MM.1S (cell line): ENCODE data around the gene PHLDB3.
"Not testable (repeated sequence)": the region's sequence is repeated elsewhere in the genome, so short reads cannot be mapped to it uniquely, and the experiment has no call there.

Source experiments
- DNase-seq: peaks from one replicate; pipeline ENCODE4 v3.0.0-alpha.2; 2015
- H2AFZ ChIP-seq: fragments of 300-600 bp; sonication (generic); 2 replicates; pipeline ENCODE4 v1.6.0; 2016; ENCODE audit warnings: antibody characterized with exemption, low read length
- H3F3A ChIP-seq: fragments of 300-600 bp; sonication (generic); 2 replicates; pipeline ENCODE4 v1.6.1; 2016; ENCODE audit warnings: mild to moderate bottlenecking, antibody characterized with exemption, low read length, moderate library complexity, mixed read lengths; ENCODE audit not compliant: insufficient read depth
- H3K27ac ChIP-seq: fragments of 300-600 bp; sonication (generic); 2 replicates; pipeline ENCODE4 v1.5.1; 2016; ENCODE audit warnings: mild to moderate bottlenecking, low read length
- H3K27me3 ChIP-seq: fragments of 300-600 bp; sonication (generic); replicated peaks from 2 replicates; pipeline ENCODE4 v1.6.0; 2016; ENCODE audit warnings: low read length; ENCODE audit not compliant: insufficient read depth
- H3K36me3 ChIP-seq: fragments of 300-600 bp; sonication (generic); replicated peaks from 2 replicates; pipeline ENCODE4 v1.6.1; 2016; ENCODE audit warnings: mild to moderate bottlenecking, low read length, mixed read lengths; ENCODE audit not compliant: insufficient read depth
- H3K4me1 ChIP-seq: fragments of 300-600 bp; sonication (generic); 2 replicates; pipeline ENCODE4 v1.6.1; 2016; ENCODE audit warnings: low read length, mixed read lengths
- H3K4me2 ChIP-seq: fragments of 300-600 bp; sonication (generic); 2 replicates; pipeline ENCODE4 v1.6.0; 2016; ENCODE audit warnings: low read depth, low read length
- H3K4me3 ChIP-seq: fragments of 300-600 bp; sonication (generic); 2 replicates; pipeline ENCODE4 v1.5.1; 2016; ENCODE audit warnings: low read length, mixed read lengths
- H3K79me2 ChIP-seq: fragments of 300-600 bp; sonication (generic); 2 replicates; pipeline ENCODE4 v1.6.1; 2016; ENCODE audit warnings: mixed run types, low read length, mixed read lengths
- H3K9ac ChIP-seq: fragments of 300-600 bp; sonication (generic); 2 replicates; pipeline ENCODE4 v1.6.1; 2016; ENCODE audit warnings: low read length, mixed read lengths
- H3K9me2 ChIP-seq: fragments of 300-600 bp; sonication (generic); replicated peaks from 2 replicates; pipeline ENCODE4 v1.6.1; 2016; ENCODE audit warnings: mild to moderate bottlenecking, low read length, mixed read lengths; ENCODE audit not compliant: insufficient read depth
- H3K9me3 ChIP-seq: fragments of 300-600 bp; sonication (generic); replicated peaks from 2 replicates; pipeline ENCODE4 v1.6.1; 2016; ENCODE audit warnings: mild to moderate bottlenecking, low read length, mixed read lengths; ENCODE audit not compliant: insufficient read depth
- H4K20me1 ChIP-seq: fragments of 300-600 bp; sonication (generic); 2 replicates; pipeline ENCODE4 v1.6.1; 2016; ENCODE audit warnings: mild to moderate bottlenecking, low read length, moderate library complexity, mixed read lengths; ENCODE audit not compliant: insufficient read depth
- CTCF ChIP-seq: fragments of 300-600 bp; sonication (generic); IDR thresholded peaks from 2 replicates; pipeline ENCODE4 v1.5.1; 2016; ENCODE audit warnings: antibody characterized with exemption, low read length, mixed read lengths
- EZH2 ChIP-seq: fragments of 300-600 bp; sonication (generic); optimal IDR thresholded peaks from 2 replicates; pipeline ENCODE3; 2017; ENCODE audit warnings: low read depth, mild to moderate bottlenecking, antibody characterized with exemption, low read length, mixed read lengths
- EZH2phosphoT487 ChIP-seq: fragments of 300-600 bp; sonication (generic); IDR thresholded peaks from 2 replicates; pipeline ENCODE4 v1.6.1; 2018; ENCODE audit warnings: antibody characterized with exemption, low read length

The PHLDB3 gene

GRCh38 chr19:43437712-43438111 is 66.8 kb downstream of the PHLDB3 start:
- H3K36me3 ChIP-seq: no peaks in the 10 kb centered on the region
- no peaks in the 10 kb centered on the region for H3K79me2 ChIP-seq
- no peak for DNase-seq
- H3K4me2 ChIP-seq: no peak overlapping the region
- no peaks in the 10 kb centered on the region for H3K9me3 ChIP-seq
- no peaks in the 10 kb centered on the region for H3K4me1 ChIP-seq
- no peak overlapping the region for H3K27ac ChIP-seq
- peaks cover 5% of the 10 kb centered on the region for H3K27me3 ChIP-seq
- no peak for TF ChIP-seq CTCF
- no peak for TF ChIP-seq EZH2
- no peak for TF ChIP-seq EZH2phosphoT487
- no peaks in the 10 kb centered on the region for H3F3A ChIP-seq
- H3K9me2 ChIP-seq: no peaks in the 10 kb centered on the region
- H3K9ac ChIP-seq: no peak overlapping the region
- no peaks in the 10 kb centered on the region for H4K20me1 ChIP-seq
- no peak overlapping the region for H2AFZ ChIP-seq
- no peak overlapping the region for H3K4me3 ChIP-seq

- H3K4me2 ChIP-seq, H3F3A ChIP-seq, H2AFZ ChIP-seq, H3K27ac ChIP-seq, H3K27me3 ChIP-seq, H3K9ac ChIP-seq, H3K36me3 ChIP-seq, H3K4me3 ChIP-seq, H3K4me1 ChIP-seq, H4K20me1 ChIP-seq, H3K79me2 ChIP-seq, DNase-seq, H3K9me3 ChIP-seq, H3K9me2 ChIP-seq: not testable (repeated sequence)
Observed at GRCh38 chr19:43437284-43437683, 67.3 kb downstream of the PHLDB3 start.

GRCh38 chr19:43435775-43436174 is 68.8 kb downstream of the PHLDB3 start:
- H3K79me2 ChIP-seq: no peaks in the 10 kb centered on the region
- peaks cover 5% of the 10 kb centered on the region for H3K27me3 ChIP-seq
- H3K4me2 ChIP-seq: no peak overlapping the region
- no peaks in the 10 kb centered on the region for H3K9me3 ChIP-seq
- no peaks in the 10 kb centered on the region for H4K20me1 ChIP-seq
- H3K4me1 ChIP-seq: peaks cover 2% of the 10 kb centered on the region; the same call in 1 of the 2 replicates
- no peak overlapping the region for H3K9ac ChIP-seq
- no peaks in the 10 kb centered on the region; the same call in 1 of the 2 replicates for H3F3A ChIP-seq
- no peaks in the 10 kb centered on the region for H3K9me2 ChIP-seq
- TF ChIP-seq CTCF (no peak), EZH2phosphoT487 (no peak), EZH2 (no peak)
- no peak overlapping the region for H2AFZ ChIP-seq
- H3K27ac ChIP-seq: no peak overlapping the region
- H3K4me3 ChIP-seq: no peak overlapping the region
- H3K36me3 ChIP-seq: no peaks in the 10 kb centered on the region
- no peak for DNase-seq

- H3K9me2 ChIP-seq: no peaks in the 10 kb centered on the region
- no peaks in the 10 kb centered on the region for H3K9me3 ChIP-seq
- H3K4me1 ChIP-seq: peaks cover 2% of the 10 kb centered on the region; the same call in 1 of the 2 replicates
- TF ChIP-seq EZH2 (no peak), CTCF (no peak), EZH2phosphoT487 (no peak)
- H3K4me3 ChIP-seq: no peak overlapping the region
- H3K9ac ChIP-seq: no peak overlapping the region
- no peaks in the 10 kb centered on the region for H3K36me3 ChIP-seq
- no peaks in the 10 kb centered on the region for H4K20me1 ChIP-seq
- H3F3A ChIP-seq: no peaks in the 10 kb centered on the region; the same call in 1 of the 2 replicates
- H3K79me2 ChIP-seq: no peaks in the 10 kb centered on the region
- no peak overlapping the region for H3K27ac ChIP-seq
- H3K27me3 ChIP-seq: peaks cover 5% of the 10 kb centered on the region
- H3K4me2 ChIP-seq: no peak overlapping the region
- DNase-seq: no peak
- H2AFZ ChIP-seq: no peak overlapping the region
Observed at GRCh38 chr19:43433689-43434088, 70.9 kb downstream of the PHLDB3 start.
